ENCODE results near the gene SLAMF1.
A peak's percentile ranks its signal among the peaks of the same experiment; 100 is the strongest.
"Not testable (repeated sequence)": the region's sequence is repeated elsewhere in the genome, so short reads cannot be mapped to it uniquely, and the experiment has no call there.

The SLAMF1 gene

DNA sequence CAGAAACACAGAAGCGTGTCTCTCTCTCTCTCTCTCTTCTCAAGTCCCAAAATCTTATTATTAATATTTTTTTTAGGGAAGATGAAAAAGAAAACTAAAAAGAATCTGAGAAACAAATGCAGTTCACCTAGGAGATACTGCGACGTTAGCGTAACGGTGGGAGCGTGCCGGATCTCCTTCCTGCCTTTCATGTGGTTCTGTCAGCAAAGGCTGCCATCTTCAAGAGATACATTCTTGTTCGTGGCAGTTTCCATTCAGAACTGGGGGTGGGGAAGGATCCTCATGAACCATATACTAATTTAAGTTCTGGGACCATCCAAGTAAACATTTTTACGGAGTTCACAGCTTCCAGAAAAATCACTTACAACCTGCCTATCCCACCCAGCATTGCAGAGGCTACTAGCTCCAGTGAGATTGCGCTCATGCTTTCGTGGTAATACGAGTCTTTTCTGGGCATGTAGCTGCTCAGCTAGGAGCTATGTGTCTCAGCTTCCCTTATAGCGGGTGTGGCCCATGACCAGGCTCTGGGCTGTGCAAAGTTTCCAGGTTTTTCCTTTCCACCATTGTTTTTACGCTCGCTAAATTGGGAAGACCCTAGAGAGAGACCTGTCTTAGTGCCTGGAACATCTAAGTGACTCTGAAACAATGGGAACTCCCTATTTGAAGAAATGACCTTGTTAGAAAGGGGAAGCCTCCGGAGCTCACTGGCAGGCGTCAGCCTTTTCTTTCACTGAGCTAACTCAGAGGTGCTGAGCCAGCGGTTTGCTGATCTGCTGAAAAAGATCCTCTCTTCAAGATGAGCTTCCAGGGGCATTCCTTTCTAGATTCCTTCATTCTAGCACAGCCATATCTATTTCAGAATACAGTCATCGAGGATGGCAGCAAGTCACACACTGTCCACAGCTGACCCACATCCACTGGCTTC lies 17.3 kb downstream of the SLAMF1 start:
- Mint-ChIP-seq H3K27me3 (ENCODE audit: low read depth) (no peaks in the 10 kb centered on the region), H3K4me3 (peak overlapping the region; percentile 76), H3K27ac (peak overlapping the region; percentile 99), H3K9me3 (peaks cover 3% of the 10 kb centered on the region), H3K36me3 (ENCODE audit: low read depth) (peaks cover 90% of the 10 kb centered on the region), H3K4me1 (ENCODE audit: low read depth) (peaks cover 95% of the 10 kb centered on the region)
- DNase-seq (ENCODE audit: low spot score), result peak; percentile 56

DNA sequence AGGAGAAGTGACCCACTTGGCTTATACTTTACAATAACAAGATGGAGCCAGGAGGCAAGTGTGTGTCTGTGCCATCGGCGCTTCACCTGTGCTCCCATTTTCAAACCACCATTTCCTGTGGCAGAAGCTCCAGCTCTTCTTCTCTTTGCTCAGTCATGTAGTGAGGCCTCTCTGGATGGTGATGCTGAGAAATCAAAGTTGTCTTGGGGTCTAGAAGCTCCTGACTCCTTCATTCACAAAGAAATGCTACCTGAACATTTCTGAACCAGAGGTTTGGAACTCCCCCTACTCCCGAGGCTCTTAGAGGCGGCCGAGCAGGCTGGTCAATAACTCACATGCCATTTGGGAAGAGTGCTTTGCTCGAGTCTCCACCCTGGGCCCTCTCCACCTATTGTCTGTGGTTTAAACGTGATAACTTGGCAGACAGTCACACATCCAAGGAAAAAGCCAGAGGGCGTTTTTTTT lies 18.0 kb downstream of the SLAMF1 start:
- no peaks in the 10 kb centered on the region for H3K27me3 Mint-ChIP-seq (ENCODE audit: low read depth)
- no peak for DNase-seq (ENCODE audit: low spot score)
- H3K4me1 Mint-ChIP-seq (ENCODE audit: low read depth), result peaks cover 95% of the 10 kb centered on the region
- peak overlapping the region; percentile 99 for H3K27ac Mint-ChIP-seq
- peaks cover 89% of the 10 kb centered on the region for H3K36me3 Mint-ChIP-seq (ENCODE audit: low read depth)
- peak overlapping the region; percentile 76 for H3K4me3 Mint-ChIP-seq
- H3K9me3 Mint-ChIP-seq, result peaks cover 3% of the 10 kb centered on the region

DNA sequence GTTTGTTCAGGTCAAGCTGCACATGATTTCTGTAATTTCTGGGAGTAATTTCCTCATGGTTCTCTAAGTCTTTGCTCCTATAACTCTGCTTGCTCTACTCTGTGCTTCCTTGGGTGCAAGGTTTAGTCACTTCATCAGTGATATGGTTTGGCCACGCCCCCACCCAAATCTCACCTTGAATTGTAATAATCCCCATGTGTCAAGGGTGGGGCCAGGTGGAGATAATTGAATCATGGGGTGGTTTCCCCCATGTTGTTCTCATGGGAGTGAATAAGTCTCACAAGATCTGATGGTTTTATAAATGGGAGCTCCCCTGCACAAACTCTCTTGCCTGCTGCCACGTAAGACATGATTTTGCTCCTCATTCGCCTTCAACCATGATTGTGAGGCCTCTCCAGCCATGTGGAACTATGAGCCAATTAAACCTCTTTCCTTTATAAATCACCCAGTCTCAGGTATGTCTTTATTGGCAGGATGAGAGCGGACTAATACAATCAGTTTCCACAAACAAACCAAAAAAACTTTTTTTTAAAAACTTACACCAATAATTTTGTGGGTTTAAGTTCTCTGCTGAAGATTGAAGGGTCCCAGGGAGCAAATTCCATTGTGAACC lies 19.1 kb downstream of the SLAMF1 start:
- not testable (repeated sequence) for H3K27me3 Mint-ChIP-seq (ENCODE audit: low read depth); H3K9me3 Mint-ChIP-seq
- DNase-seq (ENCODE audit: low spot score), result peak; percentile 64
- H3K36me3 Mint-ChIP-seq (ENCODE audit: low read depth), result peaks cover 89% of the 10 kb centered on the region
- H3K4me3 Mint-ChIP-seq, result peak overlapping the region; percentile 87
- peak overlapping the region; percentile 99 for H3K27ac Mint-ChIP-seq
- H3K4me1 Mint-ChIP-seq (ENCODE audit: low read depth), result peaks cover 95% of the 10 kb centered on the region

DNA sequence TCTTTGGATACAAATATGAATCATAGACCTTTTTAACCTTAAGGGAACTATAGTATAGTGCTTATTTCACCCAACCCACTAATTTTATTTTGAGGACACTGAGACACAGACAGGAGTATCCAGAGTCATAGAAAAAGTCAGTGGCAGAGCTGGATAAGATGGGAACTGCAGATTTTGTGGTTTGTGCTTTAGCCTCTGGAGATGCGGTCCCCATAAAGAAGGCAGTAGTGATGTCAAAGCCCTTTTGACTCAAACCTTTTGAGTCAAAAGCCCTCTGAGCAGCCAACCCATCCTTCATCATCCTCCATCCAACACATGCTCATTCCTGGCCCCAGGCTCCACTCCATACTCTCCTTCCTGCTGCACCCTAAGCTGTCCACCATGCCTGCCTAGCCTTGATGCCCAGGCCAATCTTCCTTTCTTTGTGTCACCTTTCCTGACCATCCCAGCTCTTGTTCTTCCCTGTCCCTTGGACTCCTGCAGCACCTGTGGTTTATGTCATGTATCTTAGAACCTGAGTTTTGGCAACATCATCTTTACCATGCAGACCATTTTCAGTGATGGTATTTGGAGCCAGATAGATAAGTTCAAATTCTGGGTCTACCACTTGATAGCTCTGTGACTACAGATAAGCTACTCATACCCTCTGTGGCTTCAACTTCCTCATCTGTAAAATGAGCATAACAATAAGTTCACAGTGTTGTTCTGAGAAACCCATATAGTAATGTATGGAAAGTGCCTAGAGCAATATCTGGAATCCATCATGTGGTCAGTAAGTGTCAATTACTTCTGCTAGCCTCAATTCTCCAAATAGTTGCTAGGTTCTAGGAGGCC lies 20.1 kb downstream of the SLAMF1 start:
- H3K27me3 Mint-ChIP-seq (ENCODE audit: low read depth), result no peaks in the 10 kb centered on the region
- peaks cover 91% of the 10 kb centered on the region for H3K36me3 Mint-ChIP-seq (ENCODE audit: low read depth)
- peak; percentile 16 for DNase-seq (ENCODE audit: low spot score)
- H3K9me3 Mint-ChIP-seq, result peaks cover 3% of the 10 kb centered on the region
- H3K4me1 Mint-ChIP-seq (ENCODE audit: low read depth), result peaks cover 98% of the 10 kb centered on the region
- peak overlapping the region; percentile 99 for H3K27ac Mint-ChIP-seq
- H3K4me3 Mint-ChIP-seq, result peak overlapping the region; percentile 87

DNA sequence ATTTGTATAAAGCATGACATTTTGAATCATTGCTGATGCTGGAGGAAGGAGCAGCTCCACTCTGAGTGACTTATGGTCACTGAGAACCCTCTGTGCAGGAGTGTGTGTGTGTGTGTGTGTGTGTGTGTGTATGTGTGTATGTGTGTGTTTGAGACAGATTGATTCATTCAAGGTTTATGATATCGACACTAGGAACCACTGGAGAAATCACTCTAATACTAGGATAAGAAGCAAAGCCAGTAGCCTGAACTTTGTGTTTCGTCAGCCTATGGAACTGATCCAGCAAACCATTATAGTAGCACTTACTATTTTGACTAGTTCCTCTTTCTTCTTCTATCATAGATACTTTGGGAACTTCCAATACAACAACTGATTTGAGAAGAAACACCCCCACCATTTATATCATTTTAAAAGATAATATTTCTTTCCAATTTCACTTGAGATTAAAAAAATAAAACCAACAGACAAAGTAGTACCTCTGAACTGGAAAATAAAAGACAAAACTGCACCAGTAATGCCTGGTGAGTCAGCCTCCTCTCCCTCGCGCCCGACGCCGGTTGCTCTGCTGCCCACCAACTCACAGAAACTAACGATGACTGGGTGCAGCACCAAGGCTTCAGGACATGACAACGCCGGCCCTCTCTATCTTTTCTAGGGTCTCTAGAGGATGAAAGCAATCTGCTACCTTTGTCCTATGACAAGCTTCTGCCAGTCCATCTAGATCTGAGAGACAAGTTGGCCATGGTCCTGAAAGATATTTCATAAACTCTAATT lies 20.9 kb downstream of the SLAMF1 start:
- H3K4me1 Mint-ChIP-seq (ENCODE audit: low read depth), result peaks cover 97% of the 10 kb centered on the region
- H3K9me3 Mint-ChIP-seq, result no peaks in the 10 kb centered on the region
- H3K27ac Mint-ChIP-seq, result peak overlapping the region; percentile 99
- no peaks in the 10 kb centered on the region for H3K27me3 Mint-ChIP-seq (ENCODE audit: low read depth)
- peak; percentile 78 for DNase-seq (ENCODE audit: low spot score)
- H3K4me3 Mint-ChIP-seq, result peak overlapping the region; percentile 87
- H3K36me3 Mint-ChIP-seq (ENCODE audit: low read depth), result peaks cover 91% of the 10 kb centered on the region

DNA sequence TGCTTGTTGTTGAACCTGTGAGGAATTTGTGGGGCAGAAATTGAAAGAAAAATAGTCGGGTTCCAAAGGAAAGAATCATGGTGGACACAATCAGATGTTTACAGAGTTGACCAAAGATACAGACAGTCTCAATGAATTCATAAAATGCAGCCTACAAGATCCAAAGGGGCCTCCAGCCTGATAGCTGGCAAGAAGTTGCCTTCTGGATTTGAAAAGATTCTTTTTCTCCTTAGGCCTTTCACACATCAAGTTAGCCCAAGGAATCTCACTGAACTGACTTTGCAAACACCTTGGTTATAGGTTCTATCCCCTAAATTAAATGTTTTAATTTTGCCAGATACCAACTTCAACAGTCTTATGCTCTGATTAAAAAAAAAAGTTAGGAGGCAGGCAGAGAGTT lies 21.5 kb downstream of the SLAMF1 start:
- Mint-ChIP-seq H3K9me3 (no peaks in the 10 kb centered on the region), H3K27me3 (ENCODE audit: low read depth) (no peaks in the 10 kb centered on the region), H3K4me1 (ENCODE audit: low read depth) (peaks cover 92% of the 10 kb centered on the region), H3K36me3 (ENCODE audit: low read depth) (peaks cover 87% of the 10 kb centered on the region), H3K27ac (peak overlapping the region; percentile 99), H3K4me3 (peak overlapping the region; percentile 87)
- peak; percentile 2 for DNase-seq (ENCODE audit: low spot score)

DNA sequence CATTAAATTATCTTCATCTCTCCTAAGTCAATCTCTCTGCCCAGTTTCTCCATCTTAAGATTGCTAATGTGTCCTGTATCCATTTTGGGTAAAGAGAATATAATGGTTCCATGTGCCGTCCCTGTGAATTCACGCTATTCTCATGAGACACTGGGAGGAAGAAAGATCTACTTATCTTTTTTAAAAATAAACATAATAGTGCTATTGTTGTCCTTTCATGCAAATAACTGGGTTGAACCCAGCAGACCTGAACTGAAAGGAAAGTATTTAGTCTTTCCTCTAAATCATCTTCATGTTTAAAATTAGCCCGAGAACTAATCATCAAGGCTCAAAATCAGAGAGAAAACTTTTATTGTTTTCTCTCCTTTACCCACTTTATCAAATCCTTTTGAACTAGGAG lies 22.4 kb downstream of the SLAMF1 start:
- peak; percentile 0 for DNase-seq (ENCODE audit: low spot score)
- Mint-ChIP-seq H3K9me3 (no peaks in the 10 kb centered on the region), H3K4me1 (ENCODE audit: low read depth) (peaks cover 90% of the 10 kb centered on the region), H3K4me3 (peak overlapping the region; percentile 87), H3K27me3 (ENCODE audit: low read depth) (no peaks in the 10 kb centered on the region), H3K27ac (peak overlapping the region; percentile 99), H3K36me3 (ENCODE audit: low read depth) (peaks cover 88% of the 10 kb centered on the region)

DNA sequence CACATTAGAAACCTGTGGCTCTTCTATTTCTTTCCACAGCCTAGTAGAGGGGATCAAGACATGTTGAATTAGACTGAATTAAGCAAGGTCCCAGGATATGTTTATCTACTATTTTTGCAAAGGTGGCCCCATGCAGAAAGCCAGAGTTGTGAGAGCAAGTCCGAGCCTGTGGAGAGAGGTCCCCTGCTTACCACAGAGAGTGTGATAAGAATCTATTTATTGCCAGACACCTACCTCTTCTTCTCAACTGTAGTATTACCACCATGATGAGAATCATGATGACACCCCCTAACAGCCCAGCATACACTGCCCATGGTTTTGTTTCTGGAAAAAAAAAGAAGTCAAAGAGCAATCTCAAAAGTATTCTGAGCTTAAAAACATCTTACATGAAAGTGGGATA lies 23.0 kb downstream of the SLAMF1 start:
- H3K4me3 Mint-ChIP-seq, result peak overlapping the region; percentile 87
- no peaks in the 10 kb centered on the region for H3K27me3 Mint-ChIP-seq (ENCODE audit: low read depth)
- H3K27ac Mint-ChIP-seq, result peak overlapping the region; percentile 99
- H3K36me3 Mint-ChIP-seq (ENCODE audit: low read depth), result peaks cover 91% of the 10 kb centered on the region
- peaks cover 90% of the 10 kb centered on the region for H3K4me1 Mint-ChIP-seq (ENCODE audit: low read depth)
- H3K9me3 Mint-ChIP-seq, result peaks cover 5% of the 10 kb centered on the region
- DNase-seq (ENCODE audit: low spot score), result peak; percentile 45

DNA sequence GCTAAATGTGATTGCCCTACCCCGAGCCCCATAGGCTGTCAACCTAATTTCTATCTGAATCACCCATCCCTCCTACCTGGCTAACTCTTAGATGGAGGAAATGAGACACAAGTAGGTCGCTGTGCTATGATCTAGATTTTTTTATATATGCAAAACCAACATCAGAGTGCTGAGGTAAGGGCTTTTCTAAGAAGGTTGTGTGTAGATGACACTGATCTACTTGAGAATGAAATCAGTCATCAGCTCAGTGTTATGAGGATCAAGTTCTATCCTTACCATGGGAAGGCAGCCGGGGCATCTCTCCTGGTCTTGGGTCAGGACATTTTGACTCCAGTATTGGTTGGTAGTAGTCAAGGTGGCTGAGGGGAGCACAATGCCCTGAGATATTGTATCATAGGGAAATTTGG lies 23.6 kb downstream of the SLAMF1 start:
- peaks cover 7% of the 10 kb centered on the region for H3K9me3 Mint-ChIP-seq
- peak overlapping the region; percentile 99 for H3K27ac Mint-ChIP-seq
- H3K4me1 Mint-ChIP-seq (ENCODE audit: low read depth), result peaks cover 87% of the 10 kb centered on the region
- H3K27me3 Mint-ChIP-seq (ENCODE audit: low read depth), result no peaks in the 10 kb centered on the region
- peaks cover 89% of the 10 kb centered on the region for H3K36me3 Mint-ChIP-seq (ENCODE audit: low read depth)
- peak overlapping the region; percentile 87 for H3K4me3 Mint-ChIP-seq
- peak; percentile 70 for DNase-seq (ENCODE audit: low spot score)

DNA sequence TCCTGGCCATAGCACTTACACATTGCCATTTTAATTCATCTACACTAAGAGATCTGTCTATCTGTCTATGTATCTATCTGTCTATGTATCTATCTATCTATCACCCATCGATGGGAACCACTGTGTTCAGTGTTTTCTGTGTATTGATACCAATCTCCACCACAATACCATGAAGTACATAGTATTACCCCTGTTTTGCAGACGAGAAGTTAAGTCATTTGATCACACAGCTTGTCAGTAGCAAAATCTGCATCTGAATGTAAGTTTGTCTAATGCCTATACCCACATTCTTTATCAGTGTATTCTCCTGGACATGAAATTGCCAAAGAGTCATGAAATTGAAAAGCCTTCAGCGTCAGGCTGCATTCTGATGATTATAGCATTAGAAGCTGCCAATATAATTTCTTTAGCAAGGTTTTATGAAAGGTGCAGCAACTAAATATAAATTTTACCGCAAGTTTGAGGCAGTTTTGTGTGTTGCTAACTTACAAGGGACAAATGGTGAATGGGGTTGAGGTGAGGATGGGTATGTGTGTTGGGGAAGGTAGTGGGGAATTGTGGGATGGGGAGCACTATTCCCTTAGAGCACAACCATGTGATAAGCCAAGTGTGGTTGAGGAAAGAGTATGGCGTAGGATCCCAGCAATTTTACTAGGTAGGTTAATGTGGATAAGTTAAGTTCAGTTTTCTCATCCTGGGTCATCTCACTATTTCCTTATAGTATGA lies 24.2 kb downstream of the SLAMF1 start:
- H3K4me3 Mint-ChIP-seq, result peak overlapping the region; percentile 87
- H3K27me3 Mint-ChIP-seq (ENCODE audit: low read depth), result no peaks in the 10 kb centered on the region
- peaks cover 89% of the 10 kb centered on the region for H3K36me3 Mint-ChIP-seq (ENCODE audit: low read depth)

DNA sequence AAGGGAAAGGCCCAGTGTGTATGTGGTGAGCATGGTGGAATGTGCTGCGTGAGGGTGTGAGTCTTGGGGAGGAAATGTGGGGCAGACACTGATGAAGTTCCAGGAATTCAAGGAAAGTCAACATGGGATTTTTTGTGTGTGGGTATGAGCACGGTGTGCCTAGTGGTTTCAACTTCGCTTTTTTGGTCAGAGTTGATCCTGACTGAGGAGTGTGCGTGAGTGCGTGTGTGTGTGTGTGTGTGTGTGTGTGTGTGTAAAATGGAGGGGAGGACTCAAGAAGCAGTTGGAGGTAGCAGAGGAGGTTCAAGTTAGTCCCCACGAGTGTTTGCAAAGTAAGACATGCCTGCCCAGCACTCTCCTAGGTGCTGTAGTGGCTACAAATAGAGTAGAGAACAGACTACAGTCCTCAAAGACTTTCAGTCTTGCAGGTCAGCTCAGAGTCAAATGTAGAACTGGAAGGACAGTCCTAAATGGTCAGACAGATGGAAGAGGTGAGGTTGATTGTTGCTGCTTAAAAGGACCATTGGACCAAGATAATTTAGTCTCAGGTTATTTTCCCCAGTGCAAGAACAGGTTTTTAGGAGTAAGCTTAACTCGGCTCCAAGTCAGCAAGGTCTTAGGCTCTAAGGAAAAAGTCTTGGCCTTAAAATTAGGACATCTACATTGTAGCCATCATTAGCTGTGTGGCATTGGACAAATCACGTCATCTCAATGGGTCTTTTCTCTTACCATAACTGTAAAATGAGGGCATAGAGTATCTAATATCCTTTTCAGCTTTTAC lies 25.0 kb downstream of the SLAMF1 start:
- peaks cover 87% of the 10 kb centered on the region for H3K36me3 Mint-ChIP-seq (ENCODE audit: low read depth)
- H3K4me3 Mint-ChIP-seq, result peak overlapping the region; percentile 87
- H3K27ac Mint-ChIP-seq, result peak overlapping the region; percentile 99
- peaks cover 7% of the 10 kb centered on the region for H3K9me3 Mint-ChIP-seq
- peak; percentile 55 for DNase-seq (ENCODE audit: low spot score)
- no peaks in the 10 kb centered on the region for H3K27me3 Mint-ChIP-seq (ENCODE audit: low read depth)
- H3K4me1 Mint-ChIP-seq (ENCODE audit: low read depth), result peaks cover 80% of the 10 kb centered on the region

More for the DNA sequence above, 24.2 kb downstream of the SLAMF1 start:
- no peak for DNase-seq (ENCODE audit: low spot score)
- Mint-ChIP-seq H3K4me1 (ENCODE audit: low read depth) (peaks cover 85% of the 10 kb centered on the region), H3K27ac (peak overlapping the region; percentile 99), H3K9me3 (peaks cover 7% of the 10 kb centered on the region)

Data from T-helper 2 cell treated with Interferon-gamma antibody and Interleukin-4, amounts not matched to agents 5 μg/mL and 100 μg/mL, for 36 hours (primary cell).